GM18519 (cell line): ENCODE measurements around the gene ZKSCAN5.

ENCODE experiments used
- ATAC-seq: cut with Tn5 transposase; IDR thresholded peaks from one replicate; pipeline ENCODE4 v1.9.1; 2021; ENCODE audit warnings: mild to moderate bottlenecking, moderate library complexity; ENCODE audit not compliant: unreplicated experiment, low FRiP score

Gene ZKSCAN5

DNA sequence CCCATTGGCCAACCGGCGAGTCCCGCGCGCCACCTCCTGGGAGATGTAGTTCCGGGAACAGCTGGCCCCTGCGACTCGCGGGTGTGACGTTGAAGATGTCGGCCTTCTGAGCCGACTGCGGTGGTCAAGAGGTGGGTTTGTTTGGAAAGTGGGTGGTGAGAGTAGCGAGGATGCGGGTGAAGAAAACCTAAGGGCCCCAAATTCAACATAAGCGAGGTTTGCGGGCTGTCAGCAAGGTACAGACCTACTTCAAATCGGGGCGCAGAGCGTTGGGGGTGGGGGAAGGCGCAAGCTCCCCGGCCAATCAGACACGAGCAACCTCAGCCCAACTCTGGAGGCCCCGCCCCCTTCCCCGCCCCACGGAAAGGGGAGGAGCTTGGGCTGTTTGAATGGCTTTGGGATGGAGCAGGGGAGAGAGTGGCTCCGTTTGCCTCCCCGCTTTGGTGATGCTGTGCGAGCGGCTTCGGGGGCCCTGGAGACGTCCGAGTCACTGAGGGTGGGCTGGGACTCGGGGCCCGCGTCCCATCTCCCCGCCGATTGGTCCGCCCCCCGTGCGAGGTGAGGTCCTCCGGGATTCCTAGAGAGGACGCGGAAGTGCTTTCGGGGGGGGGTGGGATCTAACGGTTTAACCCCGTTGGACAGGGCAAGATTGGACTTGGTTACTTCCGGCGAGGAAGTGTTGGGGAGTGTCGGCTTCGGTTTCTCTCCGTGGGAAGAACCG, at the start of gene ZKSCAN5:
Gene ZKSCAN5 (plus strand): TSS at position 60 of the 721 bp plus-strand sequence. CDS start 1,383 bp downstream, outside the sequence.
- peak; percentile 53 for ATAC-seq

DNA sequence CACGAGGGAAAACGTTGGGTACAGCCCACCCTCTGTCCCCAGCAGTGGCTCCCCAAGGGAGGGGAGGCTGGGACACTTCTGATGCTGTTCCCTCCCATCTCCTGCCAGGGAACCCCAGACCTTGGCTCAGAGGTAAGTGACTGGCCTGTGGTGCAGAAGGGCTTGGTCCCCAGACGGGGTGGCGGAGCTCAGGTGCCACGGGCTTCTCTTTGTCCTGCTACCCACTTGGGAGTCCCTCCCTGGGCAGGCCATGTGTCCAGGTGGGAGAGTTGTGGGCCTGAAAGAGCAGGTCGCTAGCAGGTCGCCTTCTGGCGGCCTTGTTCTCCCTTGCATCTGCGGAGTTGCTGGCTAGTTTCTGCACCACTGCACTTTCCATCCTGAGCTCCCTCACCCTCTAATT, 48.6 kb upstream of the ZKSCAN5 start:
- no peak for ATAC-seq

DNA sequence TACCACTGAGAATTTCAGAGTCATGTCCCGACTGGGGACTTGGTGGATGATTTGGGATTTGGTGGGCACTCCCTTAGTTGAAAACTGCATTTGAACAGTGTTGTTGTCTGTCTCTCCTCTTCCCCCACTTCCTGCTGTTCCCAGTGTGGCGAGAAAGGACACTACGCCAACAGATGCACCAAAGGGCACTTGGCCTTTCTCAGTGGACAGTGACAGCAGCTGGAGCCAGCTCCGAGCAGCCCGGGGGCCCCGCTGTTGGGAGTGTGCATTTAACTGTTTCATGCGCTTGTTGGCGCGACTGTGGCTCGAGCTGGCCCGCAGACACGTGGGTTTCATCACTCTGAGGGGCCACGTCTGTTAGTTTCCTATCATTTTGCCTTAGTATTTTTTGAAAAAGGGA, 48.2 kb upstream of the ZKSCAN5 start:
- ATAC-seq: no peak

DNA sequence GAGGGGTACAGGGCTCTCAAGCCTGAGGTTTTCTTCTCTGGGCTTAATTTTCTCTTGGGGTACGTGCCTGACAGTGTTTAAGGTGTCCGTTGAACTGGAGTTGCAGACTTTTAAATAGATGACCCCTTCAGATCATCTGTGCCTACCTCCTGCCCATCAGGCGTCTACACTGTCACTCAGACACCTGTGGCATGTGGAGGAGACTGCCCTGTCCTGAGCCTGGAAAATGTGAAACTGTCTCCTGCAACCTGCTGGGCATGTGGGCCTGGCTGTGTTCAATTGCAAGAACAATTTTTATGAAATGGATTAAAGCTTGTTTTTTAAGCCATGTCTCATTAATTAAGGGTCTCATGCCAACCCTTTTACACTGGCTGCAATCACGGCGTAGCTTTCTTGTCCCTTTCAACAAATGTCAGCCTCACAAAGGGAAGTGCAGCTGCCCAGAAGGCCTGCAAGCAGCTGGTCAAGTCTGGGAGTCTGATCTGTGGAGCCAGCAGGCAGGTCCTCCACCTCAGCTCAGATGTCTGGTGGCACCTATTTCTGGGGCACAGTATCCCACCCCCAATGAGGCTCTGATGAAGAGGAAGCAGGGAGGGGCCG, 47.3 kb upstream of the ZKSCAN5 start:
- no peak for ATAC-seq

DNA sequence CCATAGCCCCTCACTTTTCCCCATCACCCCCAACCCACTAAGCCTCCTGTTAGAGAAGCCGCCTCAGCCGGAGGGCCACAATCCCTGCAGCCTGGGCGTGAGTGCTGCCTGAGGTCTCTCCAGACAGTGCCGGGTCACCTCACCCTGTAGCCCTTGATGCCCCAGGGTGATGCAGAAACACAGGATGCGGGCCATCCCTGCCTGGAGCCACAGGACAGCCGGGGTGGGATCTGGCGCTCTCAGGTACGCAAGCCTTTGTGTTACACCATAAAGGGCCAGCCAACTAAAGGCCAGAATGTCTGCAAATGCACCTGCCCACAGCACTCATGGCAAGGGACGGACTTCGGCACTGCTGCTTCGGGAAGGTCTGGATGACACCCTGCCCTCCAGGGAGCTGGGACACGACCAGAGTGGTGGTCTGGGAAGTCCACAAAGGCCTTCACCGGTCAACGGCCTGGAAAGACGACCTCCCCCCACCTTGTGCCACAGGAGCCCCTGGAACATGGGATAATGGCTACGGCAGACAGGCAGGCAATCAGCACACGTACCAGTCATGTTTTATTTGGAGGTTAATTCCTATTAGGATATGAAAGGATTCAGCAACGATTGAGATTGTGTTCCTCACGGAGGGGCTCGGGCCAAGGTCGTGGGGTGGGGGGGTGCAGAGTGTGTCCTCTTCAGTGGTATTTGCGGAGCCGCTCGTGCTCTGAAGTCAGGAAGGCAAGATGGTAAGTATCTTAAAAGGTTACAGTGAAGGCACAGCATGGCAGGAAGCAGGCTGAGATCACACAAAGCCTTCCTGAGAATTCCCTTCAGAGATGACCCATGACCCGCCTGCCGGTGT, 46.6 kb upstream of the ZKSCAN5 start:
- no peak for ATAC-seq

DNA sequence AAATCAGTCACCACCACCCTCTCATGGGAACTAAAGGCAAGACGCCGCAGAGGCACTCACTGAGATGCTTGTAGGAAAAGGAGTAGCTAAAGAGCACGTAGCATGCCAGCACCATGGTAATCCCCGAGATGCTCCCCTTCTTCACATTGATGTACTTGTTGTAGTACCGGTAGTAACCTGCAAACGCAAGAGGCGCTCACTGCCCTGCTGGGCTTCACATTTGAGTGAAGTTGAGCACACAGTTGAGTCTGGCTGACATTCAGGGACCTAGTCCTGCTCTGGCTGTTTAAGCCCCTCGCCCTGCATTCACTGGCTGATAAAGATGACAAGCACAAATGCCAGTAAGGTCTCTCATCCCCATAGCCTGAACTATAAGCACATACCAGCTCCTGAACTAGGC, 45.4 kb upstream of the ZKSCAN5 start:
- no peak for ATAC-seq

DNA sequence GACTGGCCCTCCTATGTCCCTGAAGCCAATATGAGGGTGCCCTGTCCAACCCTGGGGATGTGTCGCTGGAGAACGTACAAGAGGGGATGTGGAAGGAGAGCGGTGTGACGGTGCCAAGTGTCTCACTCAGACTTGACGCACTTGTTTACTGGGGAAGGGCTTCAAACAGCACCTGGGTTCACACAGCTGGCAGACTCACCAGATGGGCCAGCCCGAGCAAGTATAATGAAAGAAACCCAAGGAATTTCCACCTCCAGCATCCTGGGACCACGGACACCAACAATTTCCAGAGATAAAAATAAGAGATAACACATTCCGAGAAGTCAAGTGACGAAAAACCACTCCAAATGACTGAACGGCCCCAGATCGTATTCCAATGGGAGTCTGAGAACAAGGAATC, 43.8 kb upstream of the ZKSCAN5 start:
- ATAC-seq: no peak

DNA sequence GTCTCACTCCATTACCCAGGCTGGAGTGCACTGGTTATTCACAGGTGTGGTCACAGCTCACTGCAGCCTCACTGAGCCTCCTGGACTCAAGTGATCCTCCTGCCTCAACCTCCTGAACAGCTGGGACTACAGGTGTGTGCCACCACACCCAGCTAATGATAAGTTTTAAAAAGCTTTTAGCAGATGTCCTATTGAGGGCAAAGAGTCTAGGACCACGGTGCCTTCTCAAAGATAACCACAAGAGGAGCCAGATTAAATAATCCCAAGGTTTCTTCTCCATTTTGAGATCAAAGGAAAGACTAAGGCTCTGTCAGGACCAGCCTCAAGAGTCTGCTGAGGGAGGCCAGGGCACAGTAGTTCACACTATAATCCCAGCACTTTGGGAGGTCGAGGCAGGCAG, 43.2 kb upstream of the ZKSCAN5 start:
- no peak for ATAC-seq

DNA sequence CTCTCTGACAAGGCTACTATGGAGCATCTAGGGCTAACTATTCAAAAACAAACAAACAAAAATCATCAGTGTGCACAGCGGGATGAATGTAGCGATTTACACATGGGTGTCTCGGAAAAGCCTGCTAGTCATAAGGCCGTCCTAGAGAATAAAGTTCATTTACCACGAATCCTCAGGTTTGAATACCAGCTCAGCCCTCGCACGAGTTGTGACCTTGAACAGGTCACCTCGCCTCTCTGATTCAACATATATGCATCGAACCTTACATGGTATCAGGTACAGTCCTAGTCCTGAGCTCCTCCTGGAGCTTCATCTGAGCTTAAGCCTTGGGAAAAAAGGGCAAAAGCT, 39.1 kb upstream of the ZKSCAN5 start:
- ATAC-seq: no peak

DNA sequence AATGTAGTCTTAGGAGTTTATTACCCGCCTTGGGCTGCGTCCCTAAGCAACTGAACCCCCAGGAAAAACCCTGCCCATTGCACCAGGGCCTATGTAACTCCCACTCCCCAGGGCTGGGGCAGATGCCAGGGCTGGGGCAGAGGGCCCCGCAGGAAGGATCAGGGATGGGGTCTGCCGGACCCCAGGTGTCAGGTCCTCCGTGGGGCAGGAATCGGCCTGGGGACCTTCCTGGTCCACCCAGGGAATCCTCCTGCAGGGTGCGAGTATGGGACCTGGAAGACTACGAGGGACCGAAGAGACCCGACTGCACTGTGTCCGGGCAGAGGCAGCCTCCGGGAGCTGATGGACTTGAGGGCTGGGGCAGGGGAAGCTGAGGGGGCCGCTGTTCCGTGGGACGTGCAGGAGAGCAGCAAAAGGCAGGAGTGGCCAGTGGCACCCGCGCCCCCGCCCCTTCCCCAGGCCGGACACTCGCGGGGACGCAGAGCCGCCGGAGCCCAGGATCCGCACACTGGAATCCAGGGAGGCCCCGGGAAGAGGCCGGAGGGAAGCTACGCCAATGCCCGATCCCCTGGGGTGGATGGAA, 36.0 kb upstream of the ZKSCAN5 start:
- no peak for ATAC-seq

DNA sequence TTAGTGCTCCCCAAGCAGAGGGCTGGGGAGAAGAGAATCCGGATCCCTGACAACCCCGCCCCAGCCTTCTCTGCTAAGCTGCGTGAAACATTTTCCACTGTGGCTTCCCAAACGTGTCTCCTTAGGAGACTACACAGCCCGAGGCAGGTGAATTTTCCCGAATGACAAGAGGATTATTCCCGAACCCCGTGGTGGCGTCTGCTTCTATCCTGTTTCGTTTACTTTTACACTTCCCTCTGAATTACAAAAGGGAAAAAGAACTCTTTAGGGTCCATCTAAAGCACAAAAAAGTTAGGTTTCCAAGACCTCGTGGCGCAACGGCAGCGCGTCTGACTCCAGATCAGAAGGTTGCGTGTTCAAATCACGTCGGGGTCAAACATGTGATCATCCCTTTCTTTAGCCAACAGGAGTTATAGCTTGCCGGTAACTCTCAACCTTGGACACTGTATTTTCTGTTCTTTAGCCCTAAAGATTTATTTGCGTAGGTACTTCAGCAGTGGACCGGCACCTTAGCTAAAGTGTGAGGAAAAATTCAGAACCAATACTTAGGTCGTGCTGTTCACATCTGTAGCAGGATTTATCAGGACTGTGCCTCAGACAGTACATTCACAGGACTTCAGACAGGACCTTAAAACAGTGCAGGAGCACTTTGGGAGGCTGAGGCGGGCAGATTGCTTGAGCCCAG, 34.9 kb upstream of the ZKSCAN5 start:
- ATAC-seq: no peak

DNA sequence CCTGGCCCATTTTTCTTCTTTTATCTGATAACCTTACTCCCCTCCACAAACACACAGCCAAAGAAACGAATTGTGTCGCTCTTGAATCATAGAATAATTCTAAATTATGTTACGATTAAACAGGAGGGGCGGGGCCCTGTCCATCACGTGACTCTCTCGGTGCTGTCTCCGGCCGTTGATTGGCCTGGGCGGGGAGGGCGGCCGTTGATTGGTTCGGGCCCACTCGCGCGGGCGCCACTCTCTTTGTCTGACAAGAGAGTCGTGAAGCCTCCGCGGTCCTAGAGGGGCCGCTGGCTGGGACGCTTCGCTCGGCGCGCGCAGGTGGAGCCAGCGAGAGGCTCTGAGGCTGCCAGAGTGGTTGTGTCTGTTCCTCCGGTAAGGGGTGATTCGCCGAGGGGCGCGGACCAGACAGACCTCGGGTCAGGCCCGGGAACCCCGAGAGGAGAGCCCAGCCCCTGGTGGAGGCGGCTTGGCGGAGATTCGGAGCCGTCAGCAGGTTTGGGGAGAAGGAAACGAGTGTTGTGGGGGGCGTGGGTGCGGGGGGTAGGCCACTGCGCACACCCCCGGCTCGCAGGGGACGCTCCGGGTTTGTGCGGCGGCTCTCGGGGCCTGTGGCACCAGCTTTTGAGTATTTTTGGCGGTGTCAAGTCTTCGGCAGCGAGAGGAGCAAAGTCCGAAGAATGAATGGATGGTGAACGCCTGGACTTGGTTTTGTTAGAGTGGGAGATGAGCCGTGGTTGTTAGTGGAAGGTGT, 31.7 kb upstream of the ZKSCAN5 start, which contains the start of gene ZNF789:
Gene ZNF789 (plus strand): TSS at position 330 of the 754 bp plus-strand sequence. CDS start 3,567 bp downstream, outside the sequence.
- peak; percentile 83 for ATAC-seq

DNA sequence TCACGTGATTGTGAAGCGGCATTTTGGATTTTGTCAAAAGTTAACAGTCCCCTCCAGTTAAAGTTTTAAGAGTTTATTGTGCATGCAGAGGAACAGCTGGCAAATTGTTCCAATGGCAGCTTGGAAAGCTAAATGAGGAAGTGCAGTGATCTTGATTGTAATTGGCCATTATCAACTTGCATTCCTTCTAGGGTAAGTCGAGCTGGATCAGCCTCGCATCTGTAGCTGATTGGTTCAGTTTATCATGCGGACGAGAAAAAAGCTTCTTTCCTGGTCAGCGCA, 31.2 kb upstream of the ZKSCAN5 start:
- no peak for ATAC-seq

DNA sequence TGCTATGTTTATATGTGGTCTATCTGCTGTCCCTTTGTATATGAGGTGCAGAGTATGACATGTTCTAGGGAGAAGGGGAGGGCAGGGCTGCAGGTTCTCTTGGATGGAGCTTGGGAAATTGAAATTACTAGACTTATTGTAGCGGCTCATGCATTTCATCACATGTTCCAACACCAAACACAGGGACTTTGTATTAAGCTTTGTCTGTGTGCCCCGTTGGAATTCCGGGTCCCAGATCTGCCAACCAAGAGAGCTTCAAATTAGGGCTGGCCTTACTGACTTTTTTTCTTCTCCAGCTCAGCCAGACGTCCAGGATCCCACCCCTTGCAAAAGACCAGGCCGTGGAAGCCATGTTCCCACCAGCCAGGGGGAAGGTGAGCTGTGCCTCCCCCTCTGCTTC, 28.4 kb upstream of the ZKSCAN5 start:
- ATAC-seq: no peak

DNA sequence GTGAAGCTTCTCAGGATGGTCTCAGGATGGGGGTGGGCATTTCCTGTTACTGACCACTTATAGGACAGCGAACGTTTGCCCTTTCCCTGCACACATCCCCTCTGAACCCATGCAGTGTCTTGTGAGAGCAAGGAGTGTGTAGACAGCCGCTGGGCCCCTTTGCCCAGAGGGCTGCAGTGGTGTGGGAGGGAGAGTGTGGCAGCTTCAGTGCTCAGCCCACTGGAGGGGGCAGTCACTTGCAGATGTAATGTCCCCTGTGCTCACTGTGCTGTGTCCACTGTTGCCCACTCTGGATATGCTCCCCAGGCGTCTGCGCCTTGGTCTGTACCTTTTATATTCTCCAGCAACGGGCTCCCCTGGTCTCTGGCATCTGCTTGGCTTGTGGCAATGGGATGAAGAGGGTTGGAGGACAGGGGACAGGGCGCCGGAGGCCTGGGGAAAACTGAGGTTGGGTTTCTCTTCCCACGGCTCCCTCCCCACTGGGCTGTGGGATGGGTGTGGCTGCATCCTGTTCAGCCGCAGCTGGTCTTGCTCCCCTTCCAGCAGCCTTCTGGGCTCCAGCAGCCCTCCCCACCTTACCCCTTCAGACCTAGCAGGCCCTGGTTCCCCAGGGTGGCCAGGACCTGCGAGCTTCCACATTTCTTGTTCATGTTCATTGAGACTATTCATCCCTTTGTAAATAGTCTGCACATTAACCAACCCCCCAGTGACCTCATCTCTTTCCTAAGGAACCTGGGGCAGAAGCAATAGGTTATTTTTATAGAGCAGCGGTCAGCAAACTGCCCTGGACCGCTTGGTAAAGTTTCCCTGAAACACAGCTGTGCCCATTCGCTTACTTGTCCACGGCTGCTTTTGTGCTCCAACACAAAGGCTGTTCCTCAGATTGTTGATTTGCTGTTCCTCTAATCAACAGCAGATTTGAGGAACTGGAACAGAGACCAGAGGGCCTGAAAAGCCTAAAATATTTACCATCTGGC, 25.7 kb upstream of the ZKSCAN5 start:
- ATAC-seq: no peak

DNA sequence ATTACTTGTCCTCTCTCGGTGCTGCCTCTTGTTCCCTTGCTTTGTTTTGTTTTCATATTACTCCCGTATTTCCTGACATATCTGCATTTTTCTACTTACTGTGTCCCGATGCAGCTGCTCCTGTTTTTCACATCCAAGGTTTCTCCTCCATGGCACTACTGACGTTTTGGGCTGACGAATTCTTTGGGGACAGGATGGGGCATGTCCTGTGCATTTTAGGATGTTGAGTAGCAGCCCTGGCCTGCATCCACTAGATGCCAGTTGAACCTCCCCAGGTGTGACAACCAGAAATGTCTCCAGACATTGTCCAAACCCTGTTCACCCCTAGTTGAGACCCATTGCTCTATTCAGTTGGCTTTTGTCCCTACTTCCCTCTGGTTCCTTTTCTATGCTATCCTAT, 19.4 kb upstream of the ZKSCAN5 start:
- ATAC-seq: no peak

DNA sequence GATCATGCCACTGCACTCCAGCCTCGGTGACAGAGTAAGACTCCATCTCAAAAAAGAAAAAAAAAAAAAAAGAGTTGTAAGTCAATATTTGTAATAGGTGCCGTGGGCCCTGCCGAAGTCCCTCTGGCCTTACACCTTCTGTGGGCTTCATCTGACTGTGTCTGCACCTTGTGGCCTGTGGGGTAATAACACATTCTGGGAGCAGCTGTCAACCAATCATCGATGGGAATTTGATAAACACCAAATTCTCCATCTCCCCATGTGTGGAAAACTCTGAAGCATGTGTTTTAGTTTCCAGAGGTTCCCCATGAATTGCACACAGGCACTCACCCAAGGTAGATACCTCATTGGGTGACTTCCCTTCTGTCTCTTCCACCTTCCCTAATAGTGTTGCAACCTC, 15.2 kb upstream of the ZKSCAN5 start:
- ATAC-seq: no peak

DNA sequence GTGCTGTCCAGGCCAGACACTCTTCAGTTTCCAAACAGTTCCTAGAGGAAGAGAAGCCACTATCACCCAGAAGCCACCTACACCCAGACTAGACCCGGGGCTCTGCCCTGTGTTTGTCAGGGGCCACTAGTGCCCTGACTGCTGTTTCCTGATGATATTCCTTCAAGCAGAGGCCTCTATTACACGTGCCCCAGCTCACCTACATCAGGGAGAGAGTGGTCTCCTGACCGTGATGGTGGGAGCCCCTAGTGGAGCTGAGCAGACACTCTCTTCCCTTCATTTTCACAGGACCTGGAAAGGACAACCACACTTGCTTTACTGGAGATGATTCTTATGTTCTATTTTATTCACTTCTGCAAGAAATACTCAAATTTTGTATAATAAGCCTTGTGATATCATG, 13.6 kb upstream of the ZKSCAN5 start:
- no peak for ATAC-seq

DNA sequence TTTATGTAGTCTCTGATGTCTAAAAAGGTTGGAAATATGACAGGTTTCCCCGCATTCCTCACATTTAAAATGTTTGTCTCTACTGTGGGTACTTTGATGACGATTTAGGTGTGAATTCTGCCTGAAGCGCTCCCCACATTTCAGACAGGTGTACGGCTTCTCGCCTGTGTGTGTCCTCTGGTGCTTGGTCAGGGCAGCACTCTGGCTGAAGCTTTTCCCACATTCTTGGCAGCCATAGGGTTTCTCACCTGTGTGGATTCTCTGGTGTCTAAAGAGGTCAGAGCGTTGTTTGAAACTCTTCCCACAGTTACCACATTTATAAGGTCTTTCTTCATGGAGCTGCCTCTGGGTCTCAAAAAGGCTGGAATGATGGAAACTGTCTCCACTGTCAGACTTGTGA, 10.6 kb upstream of the ZKSCAN5 start:
- no peak for ATAC-seq
